Stimulated activated CD4-positive, alpha-beta T cell treated with anti-CD3 and anti-CD28 coated beads, Interleukin-12 subunit alpha, Interleukin-12 subunit beta, amount 100 ng/mL, for 24 hours (primary cell): ENCODE measurements around the gene EDIL3.

ENCODE experiments used
- DNase-seq, 2 experiments: peaks; one replicate each; pipeline ENCODE4 v3.0.0-alpha.2; 2020; ENCODE audit warnings: low read depth in 2 of 2

The EDIL3 gene

GRCh38 chr5:84260140-84260539 is 124.5 kb downstream of the EDIL3 start:
- DNase-seq, result no peak

- no peak for DNase-seq
Measured at GRCh38 chr5:84259283-84260045, 125.2 kb downstream of the EDIL3 start.

GRCh38 chr5:84257061-84257460 is 127.6 kb downstream of the EDIL3 start:
- DNase-seq, result no peak

GRCh38 chr5:84255315-84255714 is 129.4 kb downstream of the EDIL3 start:
- no peak for DNase-seq

- no peak for DNase-seq
Measured at GRCh38 chr5:84253946-84254345, 130.7 kb downstream of the EDIL3 start.

GRCh38 chr5:84251503-84251902 is 133.2 kb downstream of the EDIL3 start:
- no peak for DNase-seq

- no peak for DNase-seq
Measured at GRCh38 chr5:84249918-84250630, 134.6 kb downstream of the EDIL3 start.

GRCh38 chr5:84248013-84248412 is 136.7 kb downstream of the EDIL3 start:
- DNase-seq, result no peak

GRCh38 chr5:84242286-84242685 is 142.4 kb downstream of the EDIL3 start:
- no peak for DNase-seq

GRCh38 chr5:84239494-84239893 is 145.2 kb downstream of the EDIL3 start:
- no peak for DNase-seq

- DNase-seq, result no peak
Measured at GRCh38 chr5:84237126-84237525, 147.6 kb downstream of the EDIL3 start.

- DNase-seq, result no peak
Measured at GRCh38 chr5:84231433-84231832, 153.2 kb downstream of the EDIL3 start.

- no peak for DNase-seq
Measured at GRCh38 chr5:84229045-84229444, 155.6 kb downstream of the EDIL3 start.

- no peak for DNase-seq
Measured at GRCh38 chr5:84228266-84228665, 156.4 kb downstream of the EDIL3 start.

- no peak for DNase-seq
Measured at GRCh38 chr5:84227236-84227635, 157.4 kb downstream of the EDIL3 start.

GRCh38 chr5:84218546-84218945 is 166.1 kb downstream of the EDIL3 start:
- DNase-seq, result no peak

- DNase-seq, result no peak
Measured at GRCh38 chr5:84215521-84215920, 169.2 kb downstream of the EDIL3 start.

- DNase-seq, result no peak
Measured at GRCh38 chr5:84213861-84214260, 170.8 kb downstream of the EDIL3 start.

- DNase-seq, result no peak
Measured at GRCh38 chr5:84213212-84213611, 171.5 kb downstream of the EDIL3 start.

- no peak for DNase-seq
Measured at GRCh38 chr5:84204772-84205171, 179.9 kb downstream of the EDIL3 start.

GRCh38 chr5:84202136-84202535 is 182.5 kb downstream of the EDIL3 start:
- no peak for DNase-seq

GRCh38 chr5:84197538-84197937 is 187.1 kb downstream of the EDIL3 start:
- no peak for DNase-seq

- DNase-seq, result no peak
Measured at GRCh38 chr5:84191281-84191680, 193.4 kb downstream of the EDIL3 start.
